HG03095 (cell line): ENCODE measurements around the gene PNCK.
"Not testable (repeated sequence)": the region's sequence is repeated elsewhere in the genome, so short reads cannot be mapped to it uniquely, and the experiment has no call there.

Experiments used
- ATAC-seq: cut with Tn5 transposase; IDR thresholded peaks from one replicate; pipeline ENCODE4 v1.9.1; 2021; ENCODE audit warnings: moderate library complexity; ENCODE audit not compliant: unreplicated experiment

PNCK gene

DNA sequence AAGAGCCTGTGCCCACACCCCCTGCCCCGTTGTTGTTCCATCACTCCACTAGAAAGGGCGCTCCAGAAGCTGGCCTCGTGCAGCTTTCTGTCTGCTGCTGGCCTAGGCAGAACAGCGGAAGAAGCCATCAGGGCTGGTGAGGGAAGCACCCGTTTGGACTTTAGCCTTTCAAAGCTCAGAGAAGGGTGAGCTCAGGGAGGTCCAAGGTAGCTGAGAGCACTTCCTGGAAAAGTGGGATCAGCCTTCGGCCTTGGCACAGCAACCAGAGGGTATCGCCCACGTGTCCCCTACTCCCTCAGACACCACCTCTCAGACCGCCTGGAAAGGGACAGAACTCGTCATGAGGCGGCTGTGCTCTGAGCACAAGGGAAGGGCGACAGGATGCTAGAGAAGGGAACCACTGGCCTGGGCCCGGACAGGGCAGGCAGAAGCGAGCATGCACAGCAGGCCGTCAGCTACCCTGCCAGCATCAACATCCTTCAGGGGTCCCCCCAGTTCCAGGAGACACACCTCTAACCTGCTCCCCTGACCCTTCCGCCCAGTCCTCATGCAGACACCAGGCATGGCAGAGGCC lies 25.7 kb upstream of the PNCK start:
- ATAC-seq = not testable (repeated sequence)

DNA sequence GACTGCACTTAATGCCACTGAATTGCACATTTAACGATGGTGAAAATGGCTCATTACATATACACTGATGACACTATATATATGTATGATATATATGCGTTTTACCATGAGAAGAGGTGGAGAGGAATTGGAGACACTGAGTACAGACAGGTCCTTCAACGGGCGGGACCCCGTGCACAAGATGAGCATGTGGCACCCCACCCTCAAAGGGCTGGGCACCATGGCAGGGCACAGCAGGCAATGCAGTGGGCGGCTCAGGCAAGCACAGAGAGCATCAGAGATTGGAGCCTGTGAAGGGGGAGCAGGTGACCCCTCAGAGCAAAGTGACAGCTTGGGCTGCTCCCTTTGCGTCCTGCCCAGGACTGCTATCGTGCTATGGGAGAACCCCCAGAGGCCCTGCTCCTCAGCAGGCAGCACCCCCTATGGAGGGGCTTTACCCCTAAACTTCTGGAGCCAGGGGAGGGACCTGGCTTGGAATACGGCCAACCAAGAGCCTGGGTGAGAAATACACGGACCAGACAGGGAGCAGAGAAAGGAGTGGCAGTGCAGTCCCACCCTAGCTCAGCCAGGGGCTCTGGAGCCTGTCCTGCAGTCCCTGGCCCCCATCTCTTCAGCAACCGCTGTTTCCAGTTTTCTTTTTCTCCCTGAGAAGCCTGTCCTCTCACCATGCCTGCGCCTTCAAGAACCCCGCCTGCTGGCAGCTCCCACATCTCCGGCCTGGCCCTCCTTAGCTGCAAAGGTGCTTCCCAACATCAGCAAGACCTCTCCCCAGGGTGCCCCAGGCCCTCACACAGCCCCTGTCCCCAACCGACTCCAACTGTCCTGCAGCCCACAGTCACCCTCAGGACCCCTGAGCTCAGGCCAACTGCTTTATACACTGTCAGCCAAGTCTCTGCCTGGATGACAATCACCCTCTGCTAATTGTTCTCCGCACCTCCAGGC lies 24.6 kb upstream of the PNCK start:
- ATAC-seq = no peak

DNA sequence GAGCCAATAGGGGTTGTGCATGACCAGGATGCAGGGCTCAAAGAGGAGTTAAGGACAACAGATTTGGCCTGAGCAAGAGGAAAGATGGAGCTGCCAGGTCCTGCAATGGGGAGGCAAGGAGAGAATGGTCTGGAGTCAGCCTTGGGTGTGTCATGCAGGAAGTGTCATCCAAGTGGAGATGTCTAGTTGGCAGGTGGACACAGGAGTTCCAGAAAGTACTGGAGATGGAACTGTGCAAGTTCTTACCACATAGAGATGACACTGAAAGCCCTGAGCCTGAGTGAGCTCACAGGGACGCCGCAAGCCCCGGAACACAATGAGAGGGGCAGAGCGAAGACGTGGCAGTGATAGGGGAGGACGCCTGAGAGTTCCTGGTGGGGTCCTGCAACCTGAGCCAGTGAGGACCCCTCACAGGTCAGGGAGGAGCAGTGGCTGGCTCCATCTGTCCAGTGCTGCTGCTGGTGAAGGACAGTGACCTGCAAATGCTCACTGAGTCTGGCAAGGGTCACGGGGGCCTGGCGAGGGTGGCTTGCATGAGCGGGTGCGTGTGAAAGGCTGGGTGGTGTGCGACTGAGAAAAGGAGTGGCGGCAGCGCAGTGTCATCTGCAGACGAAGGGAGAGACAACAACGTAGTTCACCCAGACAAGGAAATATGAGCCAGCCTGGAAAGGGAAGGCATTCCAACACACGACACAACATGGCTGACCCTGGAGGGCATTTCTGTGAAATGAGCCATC lies 23.5 kb upstream of the PNCK start:
- not testable (repeated sequence) for ATAC-seq

DNA sequence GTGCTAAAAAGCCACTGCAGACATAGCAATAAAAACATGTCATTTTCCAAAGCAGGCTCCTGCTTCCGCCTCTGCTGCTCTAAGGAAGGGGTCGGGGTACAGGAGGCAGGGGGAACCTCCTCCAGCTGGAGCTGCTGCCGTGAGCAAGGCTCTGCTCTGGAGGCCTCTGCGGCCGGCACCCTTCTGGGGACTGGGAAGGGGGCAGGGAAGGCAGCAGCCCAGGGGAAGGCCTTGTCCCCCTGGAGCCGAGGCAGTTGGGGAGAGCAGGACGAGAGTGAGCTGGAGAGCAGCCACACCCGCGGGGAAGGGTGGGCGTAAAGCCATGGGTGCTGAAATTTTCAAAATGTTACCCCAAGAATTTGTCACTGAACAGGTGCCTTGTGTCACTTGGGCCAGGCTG lies 22.9 kb upstream of the PNCK start:
- not testable (repeated sequence) for ATAC-seq

DNA sequence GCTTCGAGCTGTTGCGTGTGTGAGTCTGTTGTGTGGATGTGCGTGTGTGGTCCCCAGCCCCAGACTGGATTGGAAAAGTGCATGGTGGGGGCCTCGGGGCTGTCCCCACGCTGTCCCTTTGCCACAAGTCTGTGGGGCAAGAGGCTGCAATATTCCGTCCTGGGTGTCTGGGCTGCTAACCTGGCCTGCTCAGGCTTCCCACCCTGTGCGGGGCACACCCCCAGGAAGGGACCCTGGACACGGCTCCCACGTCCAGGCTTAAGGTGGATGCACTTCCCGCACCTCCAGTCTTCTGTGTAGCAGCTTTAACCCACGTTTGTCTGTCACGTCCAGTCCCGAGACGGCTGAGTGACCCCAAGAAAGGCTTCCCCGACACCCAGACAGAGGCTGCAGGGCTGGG lies 22.5 kb upstream of the PNCK start:
- ATAC-seq = no peak

DNA sequence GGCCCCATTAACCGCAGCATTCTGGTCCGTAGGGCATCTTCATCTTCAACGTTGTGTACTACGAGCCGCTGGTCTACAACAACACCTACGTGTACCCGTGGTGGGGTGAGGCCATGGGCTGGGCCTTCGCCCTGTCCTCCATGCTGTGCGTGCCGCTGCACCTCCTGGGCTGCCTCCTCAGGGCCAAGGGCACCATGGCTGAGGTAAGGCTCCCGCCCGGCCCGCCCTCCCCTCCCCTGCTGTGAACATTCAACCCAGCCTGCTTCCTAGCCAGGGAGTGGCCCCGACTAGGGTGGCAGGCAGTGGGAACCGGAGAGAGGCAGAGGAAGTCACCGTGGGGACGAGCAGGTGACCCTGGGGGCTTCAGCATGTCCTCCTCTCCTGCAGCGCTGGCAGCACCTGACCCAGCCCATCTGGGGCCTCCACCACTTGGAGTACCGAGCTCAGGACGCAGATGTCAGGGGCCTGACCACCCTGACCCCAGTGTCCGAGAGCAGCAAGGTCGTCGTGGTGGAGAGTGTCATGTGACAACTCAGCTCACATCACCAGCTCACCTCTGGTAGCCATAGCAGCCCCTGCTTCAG lies 21.2 kb upstream of the PNCK start:
- ATAC-seq = no peak

DNA sequence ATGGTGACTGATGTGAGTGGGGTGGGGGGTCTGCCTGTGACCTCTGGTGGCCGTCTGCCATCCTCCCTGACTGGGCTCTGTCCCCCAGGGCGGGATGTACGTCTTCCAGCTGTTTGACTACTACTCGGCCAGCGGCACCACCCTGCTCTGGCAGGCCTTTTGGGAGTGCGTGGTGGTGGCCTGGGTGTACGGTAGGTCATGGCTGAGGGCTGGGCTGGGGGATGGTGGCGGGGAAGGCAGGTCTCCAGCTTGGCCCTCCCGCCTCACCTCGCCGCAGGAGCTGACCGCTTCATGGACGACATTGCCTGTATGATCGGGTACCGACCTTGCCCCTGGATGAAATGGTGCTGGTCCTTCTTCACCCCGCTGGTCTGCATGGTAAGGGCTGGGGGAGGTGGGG lies 20.6 kb upstream of the PNCK start:
- ATAC-seq = not testable (repeated sequence)

DNA sequence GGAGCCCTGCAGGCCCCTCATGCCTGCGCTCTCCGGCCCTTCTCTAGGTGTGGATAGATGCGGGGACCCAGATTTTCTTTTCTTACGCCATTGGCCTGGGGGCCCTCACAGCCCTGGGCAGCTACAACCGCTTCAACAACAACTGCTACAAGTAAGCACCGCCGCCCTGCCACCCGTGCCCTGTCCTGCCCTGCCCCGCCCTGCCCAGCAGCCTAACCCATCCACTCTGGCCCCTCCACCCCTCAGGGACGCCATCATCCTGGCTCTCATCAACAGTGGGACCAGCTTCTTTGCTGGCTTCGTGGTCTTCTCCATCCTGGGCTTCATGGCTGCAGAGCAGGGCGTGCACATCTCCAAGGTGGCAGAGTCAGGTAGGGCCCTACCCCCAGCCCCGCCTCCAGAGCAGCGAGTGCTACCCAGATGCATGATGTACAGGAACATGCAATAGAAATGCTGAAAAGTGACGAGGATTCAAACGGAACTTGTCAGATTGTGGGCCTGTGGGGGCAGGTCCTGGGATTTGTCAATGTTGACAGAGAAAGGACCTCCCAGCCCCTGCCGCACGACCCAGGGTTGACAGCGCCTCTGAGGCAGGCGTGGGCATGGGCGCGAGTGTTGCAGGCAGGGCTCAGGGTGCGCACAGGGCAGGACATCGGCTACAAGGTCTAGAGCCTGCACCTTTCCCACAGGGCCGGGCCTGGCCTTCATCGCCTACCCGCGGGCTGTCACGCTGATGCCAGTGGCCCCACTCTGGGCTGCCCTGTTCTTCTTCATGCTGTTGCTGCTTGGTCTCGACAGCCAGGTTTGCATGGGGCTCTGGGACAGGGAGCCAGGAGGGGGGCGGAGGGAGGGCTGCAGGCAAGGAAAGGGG lies 19.8 kb upstream of the PNCK start:
- ATAC-seq = no peak

DNA sequence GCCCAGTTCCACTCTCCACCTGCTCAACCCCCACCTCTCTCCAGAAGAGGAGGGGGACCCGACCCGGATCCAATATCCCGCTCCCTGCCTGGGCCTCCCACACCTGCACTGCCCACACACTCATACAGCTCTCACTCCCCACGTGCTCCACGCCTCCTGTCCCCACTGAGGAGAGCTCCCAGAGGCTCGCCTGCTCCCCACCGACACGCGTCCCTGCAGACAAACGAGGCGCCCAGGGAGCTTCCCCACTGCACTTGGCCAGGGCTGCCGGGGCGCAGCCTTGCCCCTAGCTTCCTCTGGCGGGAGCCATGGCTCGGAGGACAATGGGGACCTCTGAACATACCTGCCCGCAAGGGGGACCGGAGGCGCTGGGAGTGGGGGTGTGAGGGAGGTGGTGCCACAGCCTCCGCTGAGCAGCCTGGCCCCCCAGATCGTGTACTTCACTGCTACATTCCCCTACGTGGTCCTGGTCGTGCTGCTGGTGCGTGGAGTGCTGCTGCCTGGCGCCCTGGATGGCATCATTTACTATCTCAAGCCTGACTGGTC lies 19.1 kb upstream of the PNCK start:
- no peak for ATAC-seq

DNA sequence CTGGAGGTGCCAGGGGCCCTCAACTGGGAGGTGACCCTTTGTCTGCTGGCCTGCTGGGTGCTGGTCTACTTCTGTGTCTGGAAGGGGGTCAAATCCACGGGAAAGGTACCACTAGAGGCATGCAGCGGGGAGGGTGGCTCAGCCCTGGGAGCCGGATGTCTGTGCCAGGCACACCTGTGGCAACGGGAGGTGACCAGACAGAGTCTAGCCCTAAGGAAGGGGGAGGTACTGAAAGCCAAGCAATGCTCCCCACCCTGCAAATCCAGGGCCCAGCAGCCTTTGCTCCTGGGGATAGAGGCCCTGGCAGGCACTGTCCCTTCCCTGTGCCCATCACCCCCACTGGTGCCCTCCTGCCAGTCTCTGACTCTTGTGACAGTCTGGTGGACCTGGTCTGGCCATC lies 18.4 kb upstream of the PNCK start:
- no peak for ATAC-seq

DNA sequence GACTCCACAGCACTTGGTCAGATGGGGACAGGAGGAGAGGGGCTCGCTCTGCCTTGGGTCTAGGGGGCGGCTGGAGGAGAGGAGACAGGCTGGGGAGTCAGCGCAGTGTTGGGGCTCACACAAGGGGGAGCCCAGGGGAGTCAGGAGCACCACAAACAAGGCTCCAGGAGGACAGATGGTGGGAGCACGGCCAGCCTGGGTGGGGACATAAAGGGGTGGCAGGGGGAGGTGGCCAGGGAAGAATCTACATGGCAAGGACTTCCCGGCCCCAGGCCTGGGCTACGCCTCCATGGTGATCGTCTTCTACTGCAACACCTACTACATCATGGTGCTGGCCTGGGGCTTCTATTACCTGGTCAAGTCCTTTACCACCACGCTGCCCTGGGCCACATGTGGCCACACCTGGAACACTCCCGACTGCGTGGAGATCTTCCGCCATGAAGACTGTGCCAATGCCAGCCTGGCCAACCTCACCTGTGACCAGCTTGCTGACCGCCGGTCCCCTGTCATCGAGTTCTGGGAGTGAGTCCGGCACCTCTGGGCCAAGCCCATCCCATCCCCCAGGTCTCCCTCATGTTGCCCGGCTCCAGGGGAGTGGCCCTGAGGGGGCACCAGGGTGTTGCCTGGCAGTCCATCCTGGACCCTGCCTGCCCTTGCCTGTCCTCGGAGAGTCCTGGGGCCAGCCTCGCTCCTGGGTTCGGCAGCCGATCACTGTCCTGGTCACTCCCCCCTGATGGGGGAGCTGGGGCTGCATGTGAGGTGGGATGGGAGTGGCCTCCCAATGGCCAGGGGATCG lies 17.6 kb upstream of the PNCK start:
- not testable (repeated sequence) for ATAC-seq

DNA sequence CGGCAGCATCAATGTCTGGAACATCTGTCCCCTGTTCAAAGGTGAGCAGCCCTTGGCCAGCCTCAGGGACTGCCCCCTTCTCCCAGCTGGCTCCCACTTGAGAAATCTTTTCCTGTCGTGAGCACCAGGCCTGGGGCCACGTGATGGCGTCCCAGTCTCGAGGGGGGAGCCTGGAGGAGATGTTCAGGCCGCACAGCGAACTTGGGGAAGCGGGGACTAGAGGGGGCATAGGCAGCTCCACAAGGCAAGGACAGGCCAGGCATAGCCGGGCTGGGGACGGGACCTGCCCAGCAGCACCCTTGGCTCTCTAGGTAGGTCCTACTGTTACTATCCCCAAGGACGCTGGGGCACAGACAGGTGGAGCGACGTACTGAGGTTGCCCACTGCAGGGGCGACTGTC lies 16.9 kb upstream of the PNCK start:
- ATAC-seq = no peak

DNA sequence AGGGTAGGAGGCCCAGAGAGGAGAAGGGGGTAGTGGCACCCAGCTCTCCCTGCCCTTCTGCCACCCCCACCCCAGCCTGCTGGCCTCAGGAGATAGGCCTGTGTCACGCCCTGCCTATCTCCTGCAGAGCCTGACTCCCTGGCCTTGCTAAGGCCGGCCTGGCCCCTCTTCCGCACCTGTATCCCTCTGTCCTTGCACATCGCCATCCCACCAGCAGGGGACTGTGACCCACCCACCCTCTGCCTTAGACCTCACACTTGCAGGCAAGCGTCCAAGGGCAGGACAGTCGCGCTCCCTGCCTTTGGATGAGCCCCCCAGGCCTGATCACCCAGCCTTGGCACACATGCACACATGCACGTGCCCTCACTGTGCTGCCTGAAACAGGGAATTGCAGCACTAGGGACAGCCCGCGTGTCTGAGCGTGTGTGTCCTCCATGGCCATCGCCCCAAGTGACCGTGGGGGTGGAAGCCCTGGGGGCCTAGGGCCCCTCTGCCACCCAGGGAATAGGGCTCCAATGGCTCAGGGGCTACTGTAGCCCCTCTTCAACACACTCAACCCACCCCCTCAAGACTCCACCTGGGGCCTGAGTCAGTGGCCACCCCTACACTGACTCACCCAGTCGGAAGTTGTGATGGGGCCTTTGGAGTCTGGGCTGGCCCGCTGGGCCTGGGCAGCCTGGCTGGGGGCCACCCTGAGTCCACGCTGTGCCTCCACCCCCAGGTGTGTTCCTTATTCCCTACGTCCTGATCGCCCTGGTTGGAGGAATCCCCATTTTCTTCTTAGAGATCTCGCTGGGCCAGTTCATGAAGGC lies 16.2 kb upstream of the PNCK start:
- no peak for ATAC-seq

DNA sequence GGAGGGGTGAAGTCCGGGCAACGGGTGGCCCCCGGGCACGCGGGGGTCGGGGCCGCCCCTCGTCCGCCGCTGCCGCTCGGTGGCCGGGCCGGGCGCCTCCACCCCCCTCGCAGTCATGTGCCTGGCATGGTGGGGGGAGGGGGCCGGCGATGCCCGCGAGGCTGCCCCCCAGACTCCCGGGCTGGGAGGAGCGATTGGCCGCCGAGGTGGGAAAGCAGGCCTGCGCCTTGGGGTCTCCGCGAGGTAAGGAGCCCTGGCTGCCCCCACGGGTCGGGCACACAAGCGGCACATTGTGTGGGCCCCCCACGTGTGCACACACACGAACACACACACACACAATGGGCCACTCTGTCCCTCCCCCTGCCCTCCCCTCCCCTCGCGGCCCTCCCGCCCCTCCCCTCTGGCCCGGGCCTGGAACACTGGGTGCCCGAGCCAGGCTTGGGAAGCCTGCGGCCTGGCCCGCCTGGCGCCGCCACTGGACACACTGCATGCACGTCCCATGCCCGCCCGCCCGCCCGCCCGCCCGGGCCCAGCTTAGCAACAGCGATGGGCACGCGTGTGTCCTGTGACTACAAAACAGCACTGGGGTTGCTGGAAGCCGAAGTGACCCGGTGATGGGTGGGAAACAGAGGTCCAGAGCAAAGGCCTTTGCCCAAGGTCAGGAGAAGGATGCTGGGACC lies 15.4 kb upstream of the PNCK start:
- ATAC-seq = no peak

DNA sequence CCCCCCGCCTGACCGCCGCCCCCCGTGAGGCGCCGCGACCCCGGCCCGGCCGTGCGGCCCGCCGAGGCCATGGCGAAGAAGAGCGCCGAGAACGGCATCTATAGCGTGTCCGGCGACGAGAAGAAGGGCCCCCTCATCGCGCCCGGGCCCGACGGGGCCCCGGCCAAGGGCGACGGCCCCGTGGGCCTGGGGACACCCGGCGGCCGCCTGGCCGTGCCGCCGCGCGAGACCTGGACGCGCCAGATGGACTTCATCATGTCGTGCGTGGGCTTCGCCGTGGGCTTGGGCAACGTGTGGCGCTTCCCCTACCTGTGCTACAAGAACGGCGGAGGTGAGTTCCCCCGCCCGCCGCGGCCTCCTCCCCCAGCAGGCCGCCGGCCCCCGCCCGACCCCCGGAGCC lies 14.9 kb upstream of the PNCK start:
- ATAC-seq = no peak

DNA sequence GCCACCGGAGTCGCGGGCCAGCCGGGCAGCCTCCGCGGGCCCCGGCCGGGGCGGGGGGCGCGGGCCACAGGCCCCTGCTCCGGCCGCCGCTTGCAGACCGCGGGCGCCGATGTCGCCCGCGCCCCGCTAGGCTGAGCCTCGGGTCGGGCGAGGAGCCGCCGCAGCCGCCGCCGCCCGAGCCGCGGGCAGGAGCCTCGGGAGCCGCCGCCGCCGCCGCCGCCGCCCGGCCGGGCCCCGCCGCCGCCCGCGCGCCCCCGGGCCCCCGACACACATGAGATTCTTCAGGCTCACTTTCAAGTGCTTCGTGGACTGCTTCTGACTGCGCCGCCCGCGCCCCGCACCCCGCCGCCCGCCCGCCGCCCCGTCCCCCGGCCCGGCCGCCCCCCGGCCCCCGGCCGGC lies 14.5 kb upstream of the PNCK start:
- no peak for ATAC-seq

DNA sequence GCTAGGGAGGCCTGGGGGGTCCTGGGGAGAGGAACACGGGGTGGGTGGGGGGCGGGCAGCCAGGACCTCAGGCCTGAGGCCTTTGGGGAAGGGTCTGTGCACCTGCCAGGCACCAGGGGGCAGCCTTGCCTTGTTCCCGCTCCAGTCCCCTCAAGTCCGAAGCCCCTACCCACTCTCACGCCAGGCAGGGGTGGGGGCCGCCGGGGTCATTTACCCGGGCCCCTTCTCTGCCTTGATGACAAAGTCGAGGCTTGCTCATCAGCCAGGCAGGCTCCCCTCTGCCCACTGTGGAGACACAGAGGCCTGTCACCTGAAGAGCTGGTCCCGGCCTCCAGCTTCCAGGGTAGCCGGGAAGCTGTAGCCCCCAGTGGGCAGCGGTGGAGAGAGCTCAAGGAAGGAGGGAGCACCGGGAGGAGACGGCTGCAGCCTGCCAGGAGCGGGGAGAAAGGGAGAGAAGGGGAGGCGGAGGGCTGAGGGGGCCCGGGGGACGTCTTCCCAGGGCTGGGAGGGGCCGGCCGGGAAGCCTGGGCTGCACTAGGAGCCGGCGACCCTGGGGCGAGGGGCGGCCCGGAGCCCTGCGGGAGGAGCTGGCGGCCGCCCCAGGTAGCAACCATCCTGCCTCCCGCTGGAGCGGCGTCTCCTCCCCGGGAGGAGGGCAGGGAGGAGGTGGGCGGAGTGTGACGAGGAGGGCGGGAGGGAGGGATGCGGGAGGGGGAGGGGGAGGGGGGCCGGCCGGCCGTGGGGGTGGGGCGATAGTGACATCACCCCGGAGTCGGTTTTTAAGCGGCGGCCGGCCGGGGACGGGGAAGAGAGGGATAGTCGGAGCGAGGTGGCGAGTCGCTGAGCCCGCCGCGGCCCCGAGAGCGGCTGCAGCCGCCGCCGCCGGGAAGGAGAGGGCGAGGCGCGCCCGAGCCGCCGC lies 13.8 kb upstream of the PNCK start, which contains the start of gene SLC6A8:
TSS of gene SLC6A8 (plus strand) at position 806 of the 919 bp plus-strand sequence. CDS start 649 bp downstream, outside the sequence.
- ATAC-seq = no peak
